ENCODE results near the gene CIB4. TPM values are rescaled to one million over a fixed set of nuclear protein-coding genes. Genes with fewer than 3 reads are reported as not detected.
"Not testable (repeated sequence)": the region's sequence is repeated elsewhere in the genome, so short reads cannot be mapped to it uniquely, and the experiment has no call there.

CIB4 gene
- total and polyA plus RNA-seq, 9 of the 15 experiments (the other 6 are each of a cell fraction or from before 2014, with no cell fraction given) = not detected

GRCh38 chr2:26655120-26655519 lies 14.0 kb upstream of the CIB4 start:
- DNase-seq (ENCODE audit: extremely low read depth in 1 of 4, low spot score in 3 of 4); H3K4me3 ChIP-seq; H2AFZ ChIP-seq (ENCODE audit: low read depth, low read length); in situ Hi-C loops (cut with MboI); H3K4me1 ChIP-seq (replicated peaks in 1 of 2; ENCODE audit: control insufficient read depth in 2 of 2, insufficient read depth in 2 of 2, low read length in 2 of 2); H3K36me3 ChIP-seq (ENCODE audit: control insufficient read depth, insufficient read depth, low read length); H3K9me1 ChIP-seq (ENCODE audit: control insufficient read depth, insufficient read depth, low read length); CTCF ChIA-PET (ENCODE audit: low intra/inter-chr PET ratio); BruUV-seq (replicated peaks); H3K27ac ChIP-seq (ENCODE audit: extremely low read depth, low read depth, low read length); H3K9me3 ChIP-seq (replicated peaks; ENCODE audit: control insufficient read depth, insufficient read depth, low read depth, low read length); H3K9ac ChIP-seq (ENCODE audit: insufficient read depth in 1 of 2, low read depth in 2 of 2, low read length in 2 of 2); FAIRE-seq; H3K79me2 ChIP-seq (ENCODE audit: control insufficient read depth, insufficient read depth, low read length); POLR2A ChIA-PET; H3K4me2 ChIP-seq (ENCODE audit: insufficient read depth, low read length); ATAC-seq; H4K20me1 ChIP-seq (replicated peaks; ENCODE audit: control insufficient read depth, insufficient read depth, low read length); intact Hi-C loops (cut with micrococcal nuclease): not testable (repeated sequence)
- no CpG with 5 or more reads among the region's 1 CpG for WGBS (ENCODE audit: insufficient coverage, low coverage, missing lambda C conversion rate)
- peaks cover 26 to 50% of the 10 kb centered on the region in 2 experiments for H3K27me3 ChIP-seq (ENCODE audit: control insufficient read depth in 2 of 2, insufficient read depth in 2 of 2, low read length in 2 of 2)
- TF ChIP-seq PCBP2 (IDR thresholded peaks at IDR 0.05; ENCODE audit: low read depth, low read length, poor library complexity, severe bottlenecking) = peak; percentile 37

GRCh38 chr2:26654061-26654340 lies 12.8 kb upstream of the CIB4 start:
- ATAC-seq (no peak), DNase-seq (ENCODE audit: extremely low read depth in 1 of 4, low spot score in 3 of 4) (no peak), FAIRE-seq (no peak)
- H2AFZ ChIP-seq (ENCODE audit: low read depth, low read length) = no peak overlapping the region
- H3K79me2 ChIP-seq (ENCODE audit: control insufficient read depth, insufficient read depth, low read length) = no peaks in the 10 kb centered on the region
- BruUV-seq (replicated peaks) = no TSS peak
- ChIA-PET POLR2A (no interaction called here), CTCF (ENCODE audit: low intra/inter-chr PET ratio) (no interaction called here)
- H3K9ac ChIP-seq (ENCODE audit: insufficient read depth in 1 of 2, low read depth in 2 of 2, low read length in 2 of 2) = no peak overlapping the region
- 0% methylated on average over 3 of the region's 3 CpGs for WGBS (ENCODE audit: insufficient coverage, low coverage, missing lambda C conversion rate)
- intact Hi-C loops (cut with micrococcal nuclease) = no loop called here
- in situ Hi-C loops (cut with MboI) = no loop called here
- H3K27ac ChIP-seq (ENCODE audit: extremely low read depth, low read depth, low read length) = no peak overlapping the region
- H4K20me1 ChIP-seq (replicated peaks; ENCODE audit: control insufficient read depth, insufficient read depth, low read length) = no peaks in the 10 kb centered on the region
- H3K36me3 ChIP-seq (ENCODE audit: control insufficient read depth, insufficient read depth, low read length) = no peaks in the 10 kb centered on the region
- H3K4me1 ChIP-seq (replicated peaks in 1 of 2; ENCODE audit: control insufficient read depth in 2 of 2, insufficient read depth in 2 of 2, low read length in 2 of 2) = peaks cover 0 to 3% of the 10 kb centered on the region in 2 experiments; a peak in 1 of 5 replicates
- H3K9me3 ChIP-seq (replicated peaks; ENCODE audit: control insufficient read depth, insufficient read depth, low read depth, low read length) = 0 out of 2 replicates have a peak, but pooled peaks cover 2% of the 10 kb centered on the region
- no peaks in the 10 kb centered on the region for H3K9me1 ChIP-seq (ENCODE audit: control insufficient read depth, insufficient read depth, low read length)
- no peak overlapping the region for H3K4me3 ChIP-seq
- no peak overlapping the region for H3K4me2 ChIP-seq (ENCODE audit: insufficient read depth, low read length)
- H3K27me3 ChIP-seq (ENCODE audit: control insufficient read depth in 2 of 2, insufficient read depth in 2 of 2, low read length in 2 of 2) = peaks cover 26 to 61% of the 10 kb centered on the region in 2 experiments
- TF ChIP-seq OTX1 (CRISPR knock-in tag; IDR thresholded peaks at IDR 0.05) = no peak
- no peak for TF ChIP-seq UBTF (IDR thresholded peaks at IDR 0.05; ENCODE audit: borderline replicate concordance in 1 of 2, low read depth in 2 of 2, low read length in 2 of 2)
- no peak for TF ChIP-seq GABPA (tag; conservative IDR thresholded peaks at IDR 0.05; ENCODE audit: low read depth)
- TF ChIP-seq NFYB (IDR thresholded peaks at IDR 0.05; ENCODE audit: extremely low read depth, insufficient read length) = no peak
- no peak for TF ChIP-seq GTF2E2 (tag; IDR thresholded peaks at IDR 0.05)
- no peak for TF ChIP-seq ZBTB49 (CRISPR knock-in tag; IDR thresholded peaks at IDR 0.05; ENCODE audit: borderline replicate concordance)
- no peak for TF ChIP-seq ZNF57 (CRISPR knock-in tag; IDR thresholded peaks at IDR 0.05)
- TF ChIP-seq NR1H2 (CRISPR knock-in tag; IDR thresholded peaks at IDR 0.05) = no peak
- TF ChIP-seq KDM2B (CRISPR knock-in tag; IDR thresholded peaks at IDR 0.05) = no peak
- TF ChIP-seq MYNN (IDR thresholded peaks at IDR 0.05) = no peak
- TF ChIP-seq MYNN (CRISPR knock-in tag; IDR thresholded peaks at IDR 0.05) = no peak
